Endothelial cell of umbilical vein (primary cell): Measurements from ENCODE around the gene MRNIP.

ENCODE experiments used
- EZH2 ChIP-seq: IDR thresholded peaks from 2 replicates; pipeline ENCODE4 v1.6.1; 2012; ENCODE audit warnings: borderline replicate concordance, low read depth, mild to moderate bottlenecking, moderate library complexity, low read length, inconsistent platforms; ENCODE audit not compliant: severe bottlenecking
- FOS ChIP-seq: IDR thresholded peaks from 2 replicates; pipeline ENCODE4 v1.6.1; 2011; ENCODE audit warnings: mild to moderate bottlenecking, low read length, moderate library complexity, borderline replicate concordance; ENCODE audit not compliant: insufficient read depth
- JUN ChIP-seq: IDR thresholded peaks from 2 replicates; pipeline ENCODE4 v1.6.1; 2011; ENCODE audit warnings: borderline replicate concordance, low read depth; ENCODE audit not compliant: insufficient read length, insufficient read depth
- MYC ChIP-seq: IDR thresholded peaks from one replicate; pipeline ENCODE4 v1.6.1; 2011; ENCODE audit warnings: mild to moderate bottlenecking, low read depth, low read length
- POLR2A ChIP-seq: IDR thresholded peaks from 2 replicates; pipeline ENCODE4 v1.6.1; 2012; ENCODE audit warnings: low read depth, mild to moderate bottlenecking, control low read depth, low read length
- POLR2AphosphoS5 ChIP-seq: IDR thresholded peaks from 2 replicates; pipeline ENCODE4 v1.6.1; 2012; ENCODE audit warnings: low read depth, mild to moderate bottlenecking, control low read depth, low read length, moderate library complexity; ENCODE audit not compliant: insufficient read depth
- TF ChIP-seq, protein P1 (sequence below), 2 donors: IDR thresholded peaks; 1 replicate in 1 of 2; 2 replicates in 1 of 2; pipeline ENCODE4 v1.5.1; 2011; ENCODE audit warnings: low read length in 2 of 2, mild to moderate bottlenecking in 2 of 2, moderate library complexity in 2 of 2, control low read depth in 1 of 2, inconsistent platforms in 1 of 2, low read depth in 1 of 2; ENCODE audit not compliant: insufficient read depth in 1 of 2; ENCODE audit errors: extremely low read depth in 1 of 2
- TF ChIP-seq, protein P2 (sequence below): IDR thresholded peaks from 2 replicates; pipeline ENCODE4 v1.6.1; 2011; ENCODE audit not compliant: insufficient read depth, insufficient read length

- TF ChIP-seq, protein P1, sequence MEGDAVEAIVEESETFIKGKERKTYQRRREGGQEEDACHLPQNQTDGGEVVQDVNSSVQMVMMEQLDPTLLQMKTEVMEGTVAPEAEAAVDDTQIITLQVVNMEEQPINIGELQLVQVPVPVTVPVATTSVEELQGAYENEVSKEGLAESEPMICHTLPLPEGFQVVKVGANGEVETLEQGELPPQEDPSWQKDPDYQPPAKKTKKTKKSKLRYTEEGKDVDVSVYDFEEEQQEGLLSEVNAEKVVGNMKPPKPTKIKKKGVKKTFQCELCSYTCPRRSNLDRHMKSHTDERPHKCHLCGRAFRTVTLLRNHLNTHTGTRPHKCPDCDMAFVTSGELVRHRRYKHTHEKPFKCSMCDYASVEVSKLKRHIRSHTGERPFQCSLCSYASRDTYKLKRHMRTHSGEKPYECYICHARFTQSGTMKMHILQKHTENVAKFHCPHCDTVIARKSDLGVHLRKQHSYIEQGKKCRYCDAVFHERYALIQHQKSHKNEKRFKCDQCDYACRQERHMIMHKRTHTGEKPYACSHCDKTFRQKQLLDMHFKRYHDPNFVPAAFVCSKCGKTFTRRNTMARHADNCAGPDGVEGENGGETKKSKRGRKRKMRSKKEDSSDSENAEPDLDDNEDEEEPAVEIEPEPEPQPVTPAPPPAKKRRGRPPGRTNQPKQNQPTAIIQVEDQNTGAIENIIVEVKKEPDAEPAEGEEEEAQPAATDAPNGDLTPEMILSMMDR (IDR thresholded peaks at IDR 0.05; ENCODE audit: extremely low read depth in 1 of 2, insufficient read depth in 1 of 2, low read depth in 1 of 2, low read length in 2 of 2) = no peak
- TF ChIP-seq JUN (no peak), EZH2 (no peak), POLR2AphosphoS5 (no peak), POLR2A (no peak), FOS (peak; percentile 14), MYC (no peak)
- TF ChIP-seq, protein P2, sequence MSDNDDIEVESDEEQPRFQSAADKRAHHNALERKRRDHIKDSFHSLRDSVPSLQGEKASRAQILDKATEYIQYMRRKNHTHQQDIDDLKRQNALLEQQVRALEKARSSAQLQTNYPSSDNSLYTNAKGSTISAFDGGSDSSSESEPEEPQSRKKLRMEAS = no peak
These were observed 46.5 kb upstream of the MRNIP start for GRCh38 chr5:179905161-179905560.
